ENCODE results near the gene EIPR1. TPM values are rescaled to one million over a fixed set of nuclear protein-coding genes. Genes with fewer than 3 reads are reported as not detected.

The EIPR1 gene
- total RNA-seq, 1 experiment from 2014 or later = 27.8 TPM

GRCh38 chr2:3142210-3142609, 235.4 kb downstream of the EIPR1 start:
- no peak overlapping the region for H3K23ac ChIP-seq (ENCODE audit: insufficient read length, low read depth, low read length)
- H4K5ac ChIP-seq (ENCODE audit: insufficient read length, low read depth, low read length) = no peak overlapping the region
- H4K20me1 ChIP-seq (ENCODE audit: control insufficient read depth, insufficient read depth, insufficient read length) = no peaks in the 10 kb centered on the region
- no CpG with 5 or more reads among the region's 8 CpGs for WGBS (ENCODE audit: extremely low coverage, insufficient read length, low lambda C conversion rate)
- no peaks in the 10 kb centered on the region for H3K27me3 ChIP-seq (ENCODE audit: insufficient read depth, low read length)
- H3K18ac ChIP-seq (ENCODE audit: insufficient read length, low read depth, low read length) = no peak overlapping the region
- H2AK5ac ChIP-seq (ENCODE audit: insufficient read length, low read length) = no peak overlapping the region
- H3K4ac ChIP-seq (ENCODE audit: low read depth, low read length) = no peak overlapping the region
- H3K9me3 Mint-ChIP-seq = no peaks in the 10 kb centered on the region
- H3K36me3 Mint-ChIP-seq (ENCODE audit: insufficient read depth in 1 of 3, low read depth in 3 of 3) = no peaks in the 10 kb centered on the region
- no peaks in the 10 kb centered on the region for H3K79me2 ChIP-seq (ENCODE audit: insufficient read depth, low read length)
- H4K8ac ChIP-seq (replicated peaks; ENCODE audit: insufficient read length, low read depth, low read length) = no peak overlapping the region
- no peaks in the 10 kb centered on the region for H3K27me3 Mint-ChIP-seq (ENCODE audit: low read depth)
- H2BK20ac ChIP-seq (ENCODE audit: low read depth, low read length, poor library complexity, severe bottlenecking) = no peak overlapping the region
- H2AFZ ChIP-seq (ENCODE audit: low read length) = no peak overlapping the region
- H3K23me2 ChIP-seq (ENCODE audit: insufficient read length, low read depth, low read length, poor library complexity, severe bottlenecking) = no peaks in the 10 kb centered on the region
- no peak for DNase-seq
- H4K91ac ChIP-seq (ENCODE audit: insufficient read length, low read depth, low read length) = no peak overlapping the region
- H3K14ac ChIP-seq (ENCODE audit: insufficient read depth, low read length) = no peak overlapping the region
- no peak overlapping the region for H2BK15ac ChIP-seq (ENCODE audit: low read depth, low read length)
- H3K9me3 ChIP-seq (ENCODE audit: control insufficient read depth, low read depth, low read length) = no peaks in the 10 kb centered on the region
- H3K27ac Mint-ChIP-seq = no peak overlapping the region
- no peak overlapping the region for H3T11ph ChIP-seq (ENCODE audit: low read length)
- no peak overlapping the region for H3K56ac ChIP-seq (ENCODE audit: insufficient read length, low read depth, low read length)
- peaks cover 4 to 5% of the 10 kb centered on the region in 2 experiments; a peak in 1 of 4 replicates for H3K4me1 Mint-ChIP-seq
- H2BK12ac ChIP-seq (ENCODE audit: insufficient read length, low read depth, low read length) = no peak overlapping the region
- H3K27ac ChIP-seq (ENCODE audit: insufficient read length, low read depth, low read length) = no peak overlapping the region
- no peak for TF ChIP-seq CTCF (conservative IDR thresholded peaks at IDR 0.05)
- H3K4me1 ChIP-seq (ENCODE audit: insufficient read depth, low read length) = no peaks in the 10 kb centered on the region
- H2BK120ac ChIP-seq (ENCODE audit: low read depth, low read length, poor library complexity, severe bottlenecking) = no peak overlapping the region
- H3K4me3 Mint-ChIP-seq = no peak overlapping the region
- no peaks in the 10 kb centered on the region for H3K79me1 ChIP-seq (ENCODE audit: insufficient read depth, low read depth, low read length, poor library complexity, severe bottlenecking)
- no peak overlapping the region for H3K9ac ChIP-seq (ENCODE audit: extremely low read depth, insufficient read length, low read length)
- no peak overlapping the region for H2BK5ac ChIP-seq (ENCODE audit: insufficient read length, low read length)
- H3K4me2 ChIP-seq (ENCODE audit: insufficient read depth, insufficient read length, low read length) = no peak overlapping the region
